ENCODE measurements around the gene SIX6.
"Not testable (repeated sequence)": the region's sequence is repeated elsewhere in the genome, so short reads cannot be mapped to it uniquely, and the experiment has no call there.

DNA sequence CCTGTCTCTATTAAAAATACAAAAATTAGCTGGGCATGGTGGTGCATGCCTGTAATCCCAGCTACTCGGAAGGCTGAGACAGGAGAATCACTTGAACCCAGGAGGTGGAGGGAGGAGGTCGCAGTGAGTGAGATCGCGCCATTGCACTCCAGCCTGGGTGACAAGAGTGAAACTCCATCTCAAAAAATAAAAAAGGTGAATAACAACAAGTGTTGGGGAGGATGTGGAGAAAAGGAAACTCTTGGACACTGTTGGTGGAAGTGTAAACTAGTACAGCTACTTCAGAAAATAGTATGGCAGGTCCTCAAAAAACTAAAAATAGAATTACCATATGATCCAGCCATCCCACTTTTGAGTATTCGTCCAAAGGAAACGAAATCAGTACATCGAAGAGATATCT, 28.7 kb upstream of the SIX6 start:
- TF ChIP-seq POLR2AphosphoS5, EP300, POLR2A (IDR thresholded peaks at IDR 0.05): not testable (repeated sequence)
- TF ChIP-seq, protein P1, sequence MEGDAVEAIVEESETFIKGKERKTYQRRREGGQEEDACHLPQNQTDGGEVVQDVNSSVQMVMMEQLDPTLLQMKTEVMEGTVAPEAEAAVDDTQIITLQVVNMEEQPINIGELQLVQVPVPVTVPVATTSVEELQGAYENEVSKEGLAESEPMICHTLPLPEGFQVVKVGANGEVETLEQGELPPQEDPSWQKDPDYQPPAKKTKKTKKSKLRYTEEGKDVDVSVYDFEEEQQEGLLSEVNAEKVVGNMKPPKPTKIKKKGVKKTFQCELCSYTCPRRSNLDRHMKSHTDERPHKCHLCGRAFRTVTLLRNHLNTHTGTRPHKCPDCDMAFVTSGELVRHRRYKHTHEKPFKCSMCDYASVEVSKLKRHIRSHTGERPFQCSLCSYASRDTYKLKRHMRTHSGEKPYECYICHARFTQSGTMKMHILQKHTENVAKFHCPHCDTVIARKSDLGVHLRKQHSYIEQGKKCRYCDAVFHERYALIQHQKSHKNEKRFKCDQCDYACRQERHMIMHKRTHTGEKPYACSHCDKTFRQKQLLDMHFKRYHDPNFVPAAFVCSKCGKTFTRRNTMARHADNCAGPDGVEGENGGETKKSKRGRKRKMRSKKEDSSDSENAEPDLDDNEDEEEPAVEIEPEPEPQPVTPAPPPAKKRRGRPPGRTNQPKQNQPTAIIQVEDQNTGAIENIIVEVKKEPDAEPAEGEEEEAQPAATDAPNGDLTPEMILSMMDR (IDR thresholded peaks at IDR 0.05) = not testable (repeated sequence)
